DMS 273 (cell line): Measurements from ENCODE around the gene BLVRA.

Source experiments
- DNase-seq: peaks from one replicate; lab custom pipeline; 2025; ENCODE audit not compliant: unreplicated experiment; lab: John Stamatoyannopoulos, UW

BLVRA gene

DNA sequence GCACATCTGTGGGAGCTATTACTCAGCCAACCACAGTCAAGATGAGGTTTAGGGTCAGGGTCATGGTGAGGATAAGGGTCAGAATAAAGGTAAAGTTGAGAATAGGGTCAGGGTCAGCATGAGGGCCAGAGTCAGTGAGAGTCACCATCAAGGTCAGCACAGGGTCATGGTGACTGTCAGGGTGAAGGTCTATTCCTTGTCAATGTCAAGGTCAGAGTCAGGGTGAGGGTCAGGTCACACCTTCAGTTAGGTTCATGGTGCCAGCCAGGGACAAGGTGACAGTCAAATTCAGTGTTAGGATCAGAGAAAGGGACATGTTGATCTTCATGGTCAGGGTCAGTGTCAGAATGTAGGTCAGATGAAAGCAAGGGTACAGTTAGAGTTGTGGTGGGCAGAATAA, 96.7 kb downstream of the BLVRA start:
- DNase-seq = no peak

DNA sequence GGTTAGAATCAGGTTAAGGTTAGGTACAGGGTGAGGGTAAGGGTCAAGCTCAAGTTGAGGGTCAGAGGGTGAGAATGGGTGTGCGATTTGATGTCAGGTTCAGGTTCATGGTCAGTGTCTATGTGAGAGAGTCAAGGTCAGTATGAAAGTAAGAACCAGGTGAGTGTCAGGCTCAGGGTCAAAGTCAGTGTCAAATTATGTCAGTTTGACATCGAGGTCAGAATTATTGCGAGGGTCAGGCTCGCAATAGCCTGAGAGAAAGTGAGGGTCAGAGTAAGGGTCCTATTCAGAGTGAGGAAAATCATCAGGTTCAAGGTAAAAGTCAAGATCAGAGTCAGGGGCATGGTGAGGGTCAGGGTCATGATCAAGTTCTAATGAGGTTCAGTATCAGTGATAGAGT, 97.8 kb downstream of the BLVRA start:
- no peak for DNase-seq
